ENCODE data around the gene TMEM168. TPM values are rescaled to one million over a fixed set of nuclear protein-coding genes. Genes with fewer than 3 reads are reported as not detected.

Gene TMEM168
- total RNA-seq, 1 donor from 2014 or later = 29.4 TPM

DNA sequence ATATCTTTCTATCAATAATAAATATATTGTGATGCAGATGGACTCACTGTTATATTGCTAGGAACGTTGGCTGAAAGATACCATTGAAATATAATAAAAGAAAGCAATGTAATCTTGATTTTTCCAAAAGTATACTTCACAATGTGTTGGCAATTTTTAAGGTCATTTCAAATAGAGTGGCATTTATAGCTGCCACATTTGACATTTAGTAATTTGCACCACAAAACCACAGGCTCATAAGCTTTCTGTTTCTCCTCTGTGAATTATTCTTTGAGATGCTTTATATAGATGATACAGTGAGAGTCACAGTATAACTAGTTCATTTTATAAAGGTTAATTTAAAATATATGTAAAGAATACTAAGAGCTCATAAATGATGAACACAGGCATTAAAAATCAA lies 44.6 kb downstream of the TMEM168 start:
- Mint-ChIP-seq H3K4me1 (no peaks in the 10 kb centered on the region), H3K27me3 (ENCODE audit: insufficient read depth, low read depth) (no peaks in the 10 kb centered on the region), H3K4me3 (no peak overlapping the region), H3K27ac (no peak overlapping the region), H3K9me3 (no peaks in the 10 kb centered on the region), H3K36me3 (no peaks in the 10 kb centered on the region)
- no peak overlapping the region for H3K4me3 ChIP-seq
- no peak overlapping the region for H2AFZ ChIP-seq (replicated peaks)
- H3K4me2 ChIP-seq = no peak overlapping the region
- H3K9ac ChIP-seq = no peak overlapping the region
- H3K79me2 ChIP-seq (ENCODE audit: low read depth) = no peaks in the 10 kb centered on the region
- H3F3A ChIP-seq (ENCODE audit: low read depth) = no peaks in the 10 kb centered on the region
- H3K36me3 ChIP-seq = no peaks in the 10 kb centered on the region
- no peaks in the 10 kb centered on the region for H3K9me3 ChIP-seq (ENCODE audit: low read depth)
- no peak for TF ChIP-seq EZH2phosphoT487 (IDR thresholded peaks at IDR 0.05)
- TF ChIP-seq EZH2 (IDR thresholded peaks at IDR 0.05) = no peak
- TF ChIP-seq, protein P1, sequence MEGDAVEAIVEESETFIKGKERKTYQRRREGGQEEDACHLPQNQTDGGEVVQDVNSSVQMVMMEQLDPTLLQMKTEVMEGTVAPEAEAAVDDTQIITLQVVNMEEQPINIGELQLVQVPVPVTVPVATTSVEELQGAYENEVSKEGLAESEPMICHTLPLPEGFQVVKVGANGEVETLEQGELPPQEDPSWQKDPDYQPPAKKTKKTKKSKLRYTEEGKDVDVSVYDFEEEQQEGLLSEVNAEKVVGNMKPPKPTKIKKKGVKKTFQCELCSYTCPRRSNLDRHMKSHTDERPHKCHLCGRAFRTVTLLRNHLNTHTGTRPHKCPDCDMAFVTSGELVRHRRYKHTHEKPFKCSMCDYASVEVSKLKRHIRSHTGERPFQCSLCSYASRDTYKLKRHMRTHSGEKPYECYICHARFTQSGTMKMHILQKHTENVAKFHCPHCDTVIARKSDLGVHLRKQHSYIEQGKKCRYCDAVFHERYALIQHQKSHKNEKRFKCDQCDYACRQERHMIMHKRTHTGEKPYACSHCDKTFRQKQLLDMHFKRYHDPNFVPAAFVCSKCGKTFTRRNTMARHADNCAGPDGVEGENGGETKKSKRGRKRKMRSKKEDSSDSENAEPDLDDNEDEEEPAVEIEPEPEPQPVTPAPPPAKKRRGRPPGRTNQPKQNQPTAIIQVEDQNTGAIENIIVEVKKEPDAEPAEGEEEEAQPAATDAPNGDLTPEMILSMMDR (IDR thresholded peaks at IDR 0.05) = no peak
- no peaks in the 10 kb centered on the region for H4K20me1 ChIP-seq (ENCODE audit: low read depth)
- H3K27me3 ChIP-seq = no peaks in the 10 kb centered on the region
- H3K27ac ChIP-seq = no peak overlapping the region
- DNase-seq (ENCODE audit: low spot score) = no peak
- H3K4me1 ChIP-seq = no peaks in the 10 kb centered on the region

DNA sequence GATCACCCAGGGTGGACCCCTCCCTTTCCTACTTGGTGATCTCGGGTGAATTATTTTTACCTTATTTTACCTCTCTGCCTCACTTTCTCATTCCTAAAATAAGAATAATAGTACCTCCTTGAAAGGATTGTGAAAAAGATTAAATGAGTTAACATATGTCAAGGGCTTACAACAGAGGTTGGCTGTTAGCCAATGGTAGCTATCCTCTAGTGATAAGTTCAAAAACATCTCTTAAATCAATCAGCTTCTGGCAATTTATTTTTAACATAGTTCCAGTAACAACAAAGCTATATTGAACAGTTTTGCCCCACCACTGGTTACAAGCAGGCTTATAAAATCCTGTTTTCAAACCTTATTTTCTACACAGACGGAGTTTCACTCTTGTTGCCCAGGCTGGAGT lies 45.4 kb downstream of the TMEM168 start:
- H4K20me1 ChIP-seq (ENCODE audit: low read depth) = no peaks in the 10 kb centered on the region
- no peak overlapping the region for H2AFZ ChIP-seq (replicated peaks)
- H3K27me3 ChIP-seq = no peaks in the 10 kb centered on the region
- H3K9me3 Mint-ChIP-seq = no peaks in the 10 kb centered on the region
- H3K36me3 Mint-ChIP-seq = no peaks in the 10 kb centered on the region
- no peak overlapping the region for H3K9ac ChIP-seq
- no peak overlapping the region for H3K27ac Mint-ChIP-seq
- no peak for DNase-seq (ENCODE audit: low spot score)
- H3K9me3 ChIP-seq (ENCODE audit: low read depth) = no peaks in the 10 kb centered on the region
- no peaks in the 10 kb centered on the region for H3K79me2 ChIP-seq (ENCODE audit: low read depth)
- H3K36me3 ChIP-seq = no peaks in the 10 kb centered on the region
- no peaks in the 10 kb centered on the region for H3K4me1 Mint-ChIP-seq
- H3K4me3 ChIP-seq = no peak overlapping the region
- H3K4me2 ChIP-seq = no peak overlapping the region
- H3K4me1 ChIP-seq = no peaks in the 10 kb centered on the region
- no peak overlapping the region for H3K27ac ChIP-seq
- TF ChIP-seq EZH2phosphoT487 (IDR thresholded peaks at IDR 0.05) = no peak
- TF ChIP-seq, protein P1 (IDR thresholded peaks at IDR 0.05) = no peak
- TF ChIP-seq EZH2 (IDR thresholded peaks at IDR 0.05) = no peak
- no peaks in the 10 kb centered on the region for H3K27me3 Mint-ChIP-seq (ENCODE audit: insufficient read depth, low read depth)
- H3K4me3 Mint-ChIP-seq = no peak overlapping the region
- no peaks in the 10 kb centered on the region for H3F3A ChIP-seq (ENCODE audit: low read depth)

DNA sequence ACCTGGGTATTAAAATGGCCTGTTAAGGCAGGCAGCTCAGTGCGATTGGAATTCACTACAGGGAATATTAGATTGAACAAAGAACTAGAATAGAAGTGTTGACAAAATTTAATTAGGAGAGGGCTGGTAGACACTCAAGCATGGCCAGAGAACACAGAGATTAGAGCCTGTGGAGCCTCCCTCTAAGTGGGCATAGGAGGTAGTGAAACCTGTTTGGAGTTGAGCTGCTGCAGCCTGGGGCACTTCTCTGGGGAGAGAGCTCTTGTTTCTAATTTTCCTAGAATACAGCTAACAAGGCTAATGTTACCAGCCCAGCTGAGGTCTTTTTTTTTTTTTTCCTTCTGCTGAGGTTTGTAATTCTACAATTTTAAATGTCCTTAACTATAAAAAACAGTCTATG lies 46.4 kb downstream of the TMEM168 start:
- H3K9me3 ChIP-seq (ENCODE audit: low read depth) = no peaks in the 10 kb centered on the region
- Mint-ChIP-seq H3K36me3 (no peaks in the 10 kb centered on the region), H3K9me3 (peaks cover 3% of the 10 kb centered on the region), H3K4me1 (no peaks in the 10 kb centered on the region), H3K27me3 (ENCODE audit: insufficient read depth, low read depth) (no peaks in the 10 kb centered on the region), H3K4me3 (no peak overlapping the region), H3K27ac (no peak overlapping the region)
- H3K27me3 ChIP-seq = no peaks in the 10 kb centered on the region
- no peak overlapping the region for H3K4me3 ChIP-seq
- no peak overlapping the region for H3K9ac ChIP-seq
- peak; percentile 18 for DNase-seq (ENCODE audit: low spot score)
- no peak overlapping the region for H2AFZ ChIP-seq (replicated peaks)
- H3K4me2 ChIP-seq = no peak overlapping the region
- no peak overlapping the region for H3K27ac ChIP-seq
- H3K4me1 ChIP-seq = no peaks in the 10 kb centered on the region
- H3K36me3 ChIP-seq = no peaks in the 10 kb centered on the region
- no peaks in the 10 kb centered on the region for H4K20me1 ChIP-seq (ENCODE audit: low read depth)
- no peaks in the 10 kb centered on the region for H3F3A ChIP-seq (ENCODE audit: low read depth)
- TF ChIP-seq, protein P1 (IDR thresholded peaks at IDR 0.05) = no peak
- TF ChIP-seq EZH2 (IDR thresholded peaks at IDR 0.05) (no peak), EZH2phosphoT487 (IDR thresholded peaks at IDR 0.05) (no peak)
- no peaks in the 10 kb centered on the region for H3K79me2 ChIP-seq (ENCODE audit: low read depth)
